ENCODE results near the gene DGCR8. TPM values are rescaled to one million over a fixed set of nuclear protein-coding genes. Genes with fewer than 3 reads are reported as not detected.

The DGCR8 gene
- total and polyA plus RNA-seq, 2 of the 4 experiments (the other 2 are of a cell fraction), result 16.7 to 25.3 TPM

GRCh38 chr22:20130319-20130718, 50.3 kb downstream of the DGCR8 start:
- H3K18ac ChIP-seq (ENCODE audit: low read depth, low read length), result no peak overlapping the region
- no peaks in the 10 kb centered on the region for H3K9me3 ChIP-seq (ENCODE audit: control insufficient read depth, insufficient read depth, low read length)
- peaks cover 3% of the 10 kb centered on the region; the same call in 1 of the 2 replicates for H3K9me1 ChIP-seq (ENCODE audit: insufficient read depth, low read length)
- DNase-seq (no peak), ATAC-seq (ENCODE audit: low read depth) (no peak)
- in situ Hi-C loops (cut with MboI; ENCODE audit: low sequenced_read_pairs) (no loop called here), intact Hi-C loops (cut with micrococcal nuclease) (no loop called here), dilution Hi-C loops (cut with HindIII; ENCODE audit: low sequenced_read_pairs, unreplicated experiment) (no loop called here)
- H3K27me3 ChIP-seq (ENCODE audit: control insufficient read depth, insufficient read depth, low read length), result no peaks in the 10 kb centered on the region
- peaks cover 9% of the 10 kb centered on the region for H3K4me1 ChIP-seq (ENCODE audit: control insufficient read depth, insufficient read depth, low read length)
- H2BK120ac ChIP-seq (ENCODE audit: low read depth, low read length), result no peak overlapping the region
- WGBS, 2 experiments (ENCODE audit: extremely low coverage in 2 of 2, insufficient read length in 1 of 2), result 80% methylated on average over 1 of the region's 3 CpGs; no CpG with 5 or more reads in 1 of the 2 experiments
- no TSS peak for BruUV-seq (replicated peaks)
- no peak overlapping the region for H3K4me3 ChIP-seq (ENCODE audit: insufficient read depth, low read depth, low read length)
- no peak overlapping the region for H3K27ac ChIP-seq (ENCODE audit: insufficient read depth, low read length)
- H4K20me1 ChIP-seq (ENCODE audit: insufficient read depth, low read length), result peaks cover 35% of the 10 kb centered on the region
- H2BK5ac ChIP-seq (ENCODE audit: low read depth, low read length, poor library complexity, severe bottlenecking), result no peak overlapping the region
- no peak overlapping the region for H3K56ac ChIP-seq (ENCODE audit: extremely low read depth, insufficient read depth, low read length)
- peaks cover 24% of the 10 kb centered on the region for H3K36me3 ChIP-seq (ENCODE audit: control insufficient read depth, insufficient read depth, low read length)
- no peak overlapping the region; the same call in 1 of the 2 replicates for H4K5ac ChIP-seq (ENCODE audit: low read depth, low read length)
- peaks cover 3 to 33% of the 10 kb centered on the region in 2 experiments for H3K79me1 ChIP-seq (ENCODE audit: low read depth in 1 of 2, low read length in 2 of 2)
- H2AK5ac ChIP-seq (ENCODE audit: low read depth, low read length), result no peak overlapping the region
- TF ChIP-seq FOS (IDR thresholded peaks at IDR 0.05; ENCODE audit: low read depth, low read length) (no peak), MAZ (IDR thresholded peaks at IDR 0.05; ENCODE audit: borderline replicate concordance, low read depth, low read length) (no peak), POLR2A (IDR thresholded peaks at IDR 0.05; ENCODE audit: low read depth, low read length) (no peak), SMC3 (IDR thresholded peaks at IDR 0.05; ENCODE audit: low read depth, low read length) (no peak), USF2 (IDR thresholded peaks at IDR 0.05; ENCODE audit: low read depth, low read length) (no peak), CHD1 (IDR thresholded peaks at IDR 0.05; ENCODE audit: low read depth, low read length) (no peak), RAD21 (IDR thresholded peaks at IDR 0.05; ENCODE audit: low read length) (no peak), MAFK (IDR thresholded peaks at IDR 0.05; ENCODE audit: low read depth, low read length) (no peak), BHLHE40 (IDR thresholded peaks at IDR 0.05; ENCODE audit: low read depth, low read length) (no peak), NFE2L2 (IDR thresholded peaks at IDR 0.05; ENCODE audit: low read depth, low read length) (no peak), RFX5 (IDR thresholded peaks at IDR 0.05; ENCODE audit: low read depth, low read length) (no peak), CEBPB (IDR thresholded peaks at IDR 0.05; ENCODE audit: low read depth, low read length) (no peak), MXI1 (IDR thresholded peaks at IDR 0.05; ENCODE audit: borderline replicate concordance, low read depth, low read length) (no peak), RCOR1 (IDR thresholded peaks at IDR 0.05; ENCODE audit: insufficient replicate concordance, low read length) (no peak)
- TF ChIP-seq, protein P1, sequence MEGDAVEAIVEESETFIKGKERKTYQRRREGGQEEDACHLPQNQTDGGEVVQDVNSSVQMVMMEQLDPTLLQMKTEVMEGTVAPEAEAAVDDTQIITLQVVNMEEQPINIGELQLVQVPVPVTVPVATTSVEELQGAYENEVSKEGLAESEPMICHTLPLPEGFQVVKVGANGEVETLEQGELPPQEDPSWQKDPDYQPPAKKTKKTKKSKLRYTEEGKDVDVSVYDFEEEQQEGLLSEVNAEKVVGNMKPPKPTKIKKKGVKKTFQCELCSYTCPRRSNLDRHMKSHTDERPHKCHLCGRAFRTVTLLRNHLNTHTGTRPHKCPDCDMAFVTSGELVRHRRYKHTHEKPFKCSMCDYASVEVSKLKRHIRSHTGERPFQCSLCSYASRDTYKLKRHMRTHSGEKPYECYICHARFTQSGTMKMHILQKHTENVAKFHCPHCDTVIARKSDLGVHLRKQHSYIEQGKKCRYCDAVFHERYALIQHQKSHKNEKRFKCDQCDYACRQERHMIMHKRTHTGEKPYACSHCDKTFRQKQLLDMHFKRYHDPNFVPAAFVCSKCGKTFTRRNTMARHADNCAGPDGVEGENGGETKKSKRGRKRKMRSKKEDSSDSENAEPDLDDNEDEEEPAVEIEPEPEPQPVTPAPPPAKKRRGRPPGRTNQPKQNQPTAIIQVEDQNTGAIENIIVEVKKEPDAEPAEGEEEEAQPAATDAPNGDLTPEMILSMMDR (conservative IDR thresholded peaks at IDR 0.05; ENCODE audit: low read depth, low read length), result no peak
- TF ChIP-seq, protein P2, sequence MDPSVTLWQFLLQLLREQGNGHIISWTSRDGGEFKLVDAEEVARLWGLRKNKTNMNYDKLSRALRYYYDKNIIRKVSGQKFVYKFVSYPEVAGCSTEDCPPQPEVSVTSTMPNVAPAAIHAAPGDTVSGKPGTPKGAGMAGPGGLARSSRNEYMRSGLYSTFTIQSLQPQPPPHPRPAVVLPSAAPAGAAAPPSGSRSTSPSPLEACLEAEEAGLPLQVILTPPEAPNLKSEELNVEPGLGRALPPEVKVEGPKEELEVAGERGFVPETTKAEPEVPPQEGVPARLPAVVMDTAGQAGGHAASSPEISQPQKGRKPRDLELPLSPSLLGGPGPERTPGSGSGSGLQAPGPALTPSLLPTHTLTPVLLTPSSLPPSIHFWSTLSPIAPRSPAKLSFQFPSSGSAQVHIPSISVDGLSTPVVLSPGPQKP (IDR thresholded peaks at IDR 0.05; ENCODE audit: borderline replicate concordance, low read depth, low read length), result no peak
- no peak overlapping the region for H3K9ac ChIP-seq (ENCODE audit: low read depth, low read length)
- POLR2A ChIA-PET (ENCODE audit: unreplicated experiment), result no interaction called here
- H3K23ac ChIP-seq (ENCODE audit: low read depth, low read length), result no peak overlapping the region
- H4K91ac ChIP-seq (ENCODE audit: insufficient read depth, low read depth, low read length), result no peak overlapping the region
- H3K4me2 ChIP-seq (ENCODE audit: low read depth, low read length), result no peak overlapping the region
- peak overlapping the region; percentile 91 for H2AFZ ChIP-seq (replicated peaks; ENCODE audit: low read length, poor library complexity)
- no peak overlapping the region for H2BK15ac ChIP-seq (ENCODE audit: low read depth, low read length)
- no peak overlapping the region for H3K4ac ChIP-seq (ENCODE audit: low read depth, low read length)
- peak overlapping the region in 1 of 2 experiments; percentile 76; a peak in 2 of 4 replicates for H4K8ac ChIP-seq (ENCODE audit: low read depth in 2 of 2, low read length in 2 of 2)
- H2AK9ac ChIP-seq (replicated peaks; ENCODE audit: low read depth, low read length, poor library complexity), result peak overlapping the region; percentile 87
- H3K14ac ChIP-seq (replicated peaks; ENCODE audit: low read depth, low read length), result no peak overlapping the region
- CTCF ChIA-PET, result no interaction called here
- no peak overlapping the region for H2BK20ac ChIP-seq (ENCODE audit: low read depth, low read length)
